GM21576 (cell line): Measurements from ENCODE around the gene AMT.
A peak's percentile ranks its signal among the peaks of the same experiment; 100 is the strongest.

Experiments
- ATAC-seq: cut with Tn5 transposase; IDR thresholded peaks from one replicate; pipeline ENCODE4 v1.9.1; 2021; ENCODE audit warnings: mild to moderate bottlenecking, moderate library complexity; ENCODE audit not compliant: unreplicated experiment

AMT gene

GRCh38 chr3:49422379-49423248 lies at the start of gene AMT:
Gene AMT (minus strand): TSS chr3:49422473. CDS start chr3:49422450, 23 bp downstream.
- no peak for ATAC-seq

- ATAC-seq = peak; percentile 26
These were observed 48.6 kb upstream of the AMT start for GRCh38 chr3:49470714-49471420.

- ATAC-seq = peak; percentile 79
These were observed 47.9 kb upstream of the AMT start, which contains the start of gene DAG1 for GRCh38 chr3:49469936-49470713. Gene DAG1 (plus strand): TSS chr3:49470267. CDS start chr3:49510535, 40,268 bp downstream.

- no peak for ATAC-seq
These were observed 47.0 kb upstream of the AMT start for GRCh38 chr3:49469037-49469935.

GRCh38 chr3:49466085-49466484 lies 43.8 kb upstream of the AMT start:
- no peak for ATAC-seq

GRCh38 chr3:49465270-49466034 lies 43.2 kb upstream of the AMT start:
- ATAC-seq = no peak

- no peak for ATAC-seq
These were observed 39.9 kb upstream of the AMT start for GRCh38 chr3:49462222-49462621.

GRCh38 chr3:49461443-49462171 lies 39.3 kb upstream of the AMT start:
- no peak for ATAC-seq

- ATAC-seq = no peak
These were observed 38.7 kb upstream of the AMT start for GRCh38 chr3:49460956-49461355.

- ATAC-seq = no peak
These were observed 38.1 kb upstream of the AMT start for GRCh38 chr3:49460188-49460890.

GRCh38 chr3:49456466-49456865 lies 34.2 kb upstream of the AMT start:
- no peak for ATAC-seq

GRCh38 chr3:49454898-49455681 lies 32.8 kb upstream of the AMT start:
- no peak for ATAC-seq

GRCh38 chr3:49454458-49454857 lies 32.2 kb upstream of the AMT start:
- no peak for ATAC-seq

GRCh38 chr3:49453621-49454020 lies 31.3 kb upstream of the AMT start:
- no peak for ATAC-seq

GRCh38 chr3:49445391-49445790 lies 23.1 kb upstream of the AMT start:
- no peak for ATAC-seq

GRCh38 chr3:49434731-49435130 lies 12.5 kb upstream of the AMT start:
- no peak for ATAC-seq

GRCh38 chr3:49428752-49429080 lies 6.4 kb upstream of the AMT start:
- no peak for ATAC-seq

- ATAC-seq = no peak
These were observed 5.3 kb upstream of the AMT start for GRCh38 chr3:49427586-49427985.
